Pericardium fibroblast (primary cell): Measurements from ENCODE around the gene SLC38A4. TPM values are rescaled to one million over a fixed set of nuclear protein-coding genes. Genes with fewer than 3 reads are reported as not detected.

Experiments
- total RNA-seq: library from RNA; depleted of rRNA; stranded (reverse); fragments of >200 nt; gene quantifications from 2 replicates; pipeline ENCODE4 v1.2.3, GENCODE V29; 2015

The SLC38A4 gene, protein sequence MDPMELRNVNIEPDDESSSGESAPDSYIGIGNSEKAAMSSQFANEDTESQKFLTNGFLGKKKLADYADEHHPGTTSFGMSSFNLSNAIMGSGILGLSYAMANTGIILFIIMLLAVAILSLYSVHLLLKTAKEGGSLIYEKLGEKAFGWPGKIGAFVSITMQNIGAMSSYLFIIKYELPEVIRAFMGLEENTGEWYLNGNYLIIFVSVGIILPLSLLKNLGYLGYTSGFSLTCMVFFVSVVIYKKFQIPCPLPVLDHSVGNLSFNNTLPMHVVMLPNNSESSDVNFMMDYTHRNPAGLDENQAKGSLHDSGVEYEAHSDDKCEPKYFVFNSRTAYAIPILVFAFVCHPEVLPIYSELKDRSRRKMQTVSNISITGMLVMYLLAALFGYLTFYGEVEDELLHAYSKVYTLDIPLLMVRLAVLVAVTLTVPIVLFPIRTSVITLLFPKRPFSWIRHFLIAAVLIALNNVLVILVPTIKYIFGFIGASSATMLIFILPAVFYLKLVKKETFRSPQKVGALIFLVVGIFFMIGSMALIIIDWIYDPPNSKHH
- total RNA-seq, result 0.26 and 1.1 TPM in 2 replicates

DNA sequence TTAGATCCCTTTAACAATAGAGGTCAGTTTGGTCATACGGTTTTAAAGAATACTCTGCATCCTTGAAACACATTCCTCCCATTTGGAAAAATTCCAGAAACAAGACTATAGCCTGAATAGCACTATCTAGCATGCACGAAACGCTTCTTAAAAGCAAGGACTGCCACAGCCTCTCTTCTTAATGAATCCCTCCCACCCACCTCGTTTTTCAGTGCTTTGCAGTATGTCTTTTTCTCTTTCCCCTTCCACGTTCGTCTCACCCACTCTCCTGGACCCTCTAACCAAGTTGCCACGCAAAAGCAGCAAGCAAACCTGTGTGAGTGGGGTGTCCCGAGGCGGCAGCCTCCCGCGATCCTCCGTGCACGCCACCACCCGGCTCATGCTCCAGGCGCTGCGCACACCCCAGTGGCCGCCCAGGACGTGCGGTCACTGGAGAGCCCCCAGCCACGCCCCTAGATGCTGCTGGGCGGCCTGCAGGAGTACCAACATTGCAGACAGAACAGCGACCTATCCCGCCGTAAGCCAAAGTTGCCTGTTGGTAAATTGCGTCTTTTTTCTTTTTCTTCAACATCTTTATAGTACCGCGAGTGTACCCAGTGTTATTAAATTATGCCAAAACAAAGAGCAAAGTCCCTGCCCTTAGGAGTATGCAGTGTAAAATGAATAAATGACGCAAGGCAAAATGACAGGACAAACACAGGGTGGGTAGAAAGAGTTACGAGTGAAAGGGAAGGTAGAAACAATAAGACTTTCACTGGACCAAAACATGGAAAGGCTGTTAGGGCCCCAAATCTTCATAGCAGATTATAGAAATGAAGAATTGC lies at the start of gene SLC38A4:
Gene SLC38A4 (minus strand): TSS at position 407 of the 824 bp plus-strand sequence. CDS start 32,926 bp downstream, outside the sequence.

